Type B pancreatic cell (in vitro differentiated cells): ENCODE measurements around the gene PRR30. TPM values are rescaled to one million over a fixed set of nuclear protein-coding genes. Genes with fewer than 3 reads are reported as not detected.

Source experiments
- DNase-seq: peaks from one replicate; pipeline ENCODE4 v3.0.0; 2021; ENCODE audit warnings: mixed read lengths; ENCODE audit not compliant: unreplicated experiment; ENCODE audit errors: extremely low spot score
- H3K27ac Mint-ChIP-seq: 2 replicates; pipeline ENCODE4 v1.8.0; 2021; ENCODE audit warnings: mild to moderate bottlenecking, mixed read lengths
- H3K27me3 Mint-ChIP-seq: 2 replicates; pipeline ENCODE4 v1.8.0; 2021; ENCODE audit warnings: mixed read lengths
- H3K36me3 Mint-ChIP-seq: 2 replicates; pipeline ENCODE4 v1.8.0; 2021; ENCODE audit warnings: mixed read lengths
- H3K4me1 Mint-ChIP-seq: one replicate; pipeline ENCODE4 v1.8.0; 2021; ENCODE audit warnings: mixed read lengths; ENCODE audit not compliant: unreplicated experiment
- H3K4me3 Mint-ChIP-seq: 2 replicates; pipeline ENCODE4 v1.8.0; 2021; ENCODE audit warnings: mild to moderate bottlenecking, mixed read lengths
- H3K9me3 Mint-ChIP-seq: 2 replicates; pipeline ENCODE4 v1.8.0; 2021; ENCODE audit warnings: mixed read lengths
- total RNA-seq: library from RNA; stranded (reverse); gene quantifications from 2 replicates; pipeline ENCODE4 v1.2.1, GENCODE V29; 2021; ENCODE audit warnings: low replicate concordance
- TF ChIP-seq, protein P1 (sequence below): fragments of 200-600 bp; sonication (generic); conservative IDR thresholded peaks from 2 replicates; pipeline ENCODE4 v1.5.0; 2021; ENCODE audit warnings: antibody characterized with exemption, mild to moderate bottlenecking

The PRR30 gene
- total RNA-seq, 1 donor from 2014 or later = not detected

DNA sequence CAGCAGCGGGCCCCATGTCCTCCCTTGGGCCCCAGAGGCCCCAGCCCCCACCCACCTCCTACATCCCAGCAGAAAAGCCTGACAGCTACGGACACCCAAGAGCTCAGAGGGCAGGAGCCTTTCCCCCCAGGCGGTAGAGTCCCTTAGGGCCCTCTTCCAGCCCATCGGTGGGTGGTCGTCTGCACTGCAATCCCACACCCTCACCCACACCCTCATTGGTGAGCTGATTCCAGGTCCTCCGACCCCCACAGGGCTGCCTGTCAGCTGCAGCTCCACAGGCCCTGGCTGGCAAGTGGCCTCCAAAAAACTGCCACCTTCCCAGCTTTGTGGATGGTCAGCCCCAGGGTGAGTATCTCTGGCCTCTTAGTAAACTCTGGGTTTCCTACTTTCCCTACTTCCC lies 20.1 kb upstream of the PRR30 start:
- Mint-ChIP-seq H3K4me1 (no peaks in the 10 kb centered on the region), H3K27me3 (no peaks in the 10 kb centered on the region), H3K4me3 (no peak overlapping the region), H3K36me3 (no peaks in the 10 kb centered on the region), H3K9me3 (no peaks in the 10 kb centered on the region), H3K27ac (no peak overlapping the region)
- no peak for DNase-seq
- TF ChIP-seq, protein P1, sequence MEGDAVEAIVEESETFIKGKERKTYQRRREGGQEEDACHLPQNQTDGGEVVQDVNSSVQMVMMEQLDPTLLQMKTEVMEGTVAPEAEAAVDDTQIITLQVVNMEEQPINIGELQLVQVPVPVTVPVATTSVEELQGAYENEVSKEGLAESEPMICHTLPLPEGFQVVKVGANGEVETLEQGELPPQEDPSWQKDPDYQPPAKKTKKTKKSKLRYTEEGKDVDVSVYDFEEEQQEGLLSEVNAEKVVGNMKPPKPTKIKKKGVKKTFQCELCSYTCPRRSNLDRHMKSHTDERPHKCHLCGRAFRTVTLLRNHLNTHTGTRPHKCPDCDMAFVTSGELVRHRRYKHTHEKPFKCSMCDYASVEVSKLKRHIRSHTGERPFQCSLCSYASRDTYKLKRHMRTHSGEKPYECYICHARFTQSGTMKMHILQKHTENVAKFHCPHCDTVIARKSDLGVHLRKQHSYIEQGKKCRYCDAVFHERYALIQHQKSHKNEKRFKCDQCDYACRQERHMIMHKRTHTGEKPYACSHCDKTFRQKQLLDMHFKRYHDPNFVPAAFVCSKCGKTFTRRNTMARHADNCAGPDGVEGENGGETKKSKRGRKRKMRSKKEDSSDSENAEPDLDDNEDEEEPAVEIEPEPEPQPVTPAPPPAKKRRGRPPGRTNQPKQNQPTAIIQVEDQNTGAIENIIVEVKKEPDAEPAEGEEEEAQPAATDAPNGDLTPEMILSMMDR = no peak

DNA sequence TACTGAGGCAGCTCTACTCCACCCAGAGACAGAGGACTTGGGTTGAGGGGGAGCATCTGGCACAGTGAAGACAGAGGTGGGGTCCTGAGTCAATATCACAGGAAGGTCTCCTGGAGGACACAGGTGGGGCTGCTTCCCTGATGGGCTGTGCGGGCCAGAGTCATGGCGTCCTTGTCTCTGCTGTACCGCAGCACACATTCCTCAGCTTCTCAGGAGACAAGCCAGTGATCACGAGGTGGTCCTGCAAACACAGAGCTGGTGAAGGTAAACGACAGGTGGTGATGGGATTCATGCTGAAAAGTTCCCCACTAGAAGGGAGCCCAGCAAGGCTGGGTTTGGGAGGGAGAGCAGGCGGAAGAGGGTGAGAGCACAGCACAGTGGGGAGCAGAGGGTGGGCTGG lies 19.3 kb upstream of the PRR30 start:
- TF ChIP-seq, protein P1 = no peak
- Mint-ChIP-seq H3K9me3 (no peaks in the 10 kb centered on the region), H3K4me1 (no peaks in the 10 kb centered on the region), H3K27me3 (no peaks in the 10 kb centered on the region), H3K27ac (no peak overlapping the region), H3K4me3 (no peak overlapping the region), H3K36me3 (no peaks in the 10 kb centered on the region)
- DNase-seq = no peak

DNA sequence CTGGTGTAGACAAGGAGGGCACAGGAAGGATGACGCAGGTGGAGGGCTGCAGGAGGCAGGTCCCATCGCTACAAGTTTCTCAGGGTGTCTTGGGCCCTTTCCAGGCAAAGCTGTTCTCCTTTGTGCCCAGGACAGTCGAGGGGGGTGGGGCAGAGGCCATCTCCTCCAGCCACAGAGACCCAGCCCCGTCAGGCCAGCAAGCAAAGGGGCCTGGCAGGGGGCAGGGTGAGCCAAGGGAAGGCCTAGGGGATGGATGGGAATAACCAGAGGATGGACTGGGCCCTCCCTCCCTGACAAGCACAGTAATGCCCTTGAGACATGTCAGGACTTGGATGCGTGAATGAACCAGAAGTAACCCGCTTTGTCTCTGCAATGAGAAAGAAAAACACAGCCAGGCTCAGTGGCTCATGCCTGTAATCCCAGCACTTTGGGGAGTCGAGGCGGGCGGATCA lies 15.9 kb upstream of the PRR30 start:
- H3K27ac Mint-ChIP-seq = no peak overlapping the region
- H3K36me3 Mint-ChIP-seq = no peaks in the 10 kb centered on the region
- no peak overlapping the region for H3K4me3 Mint-ChIP-seq
- no peak for DNase-seq
- H3K9me3 Mint-ChIP-seq = no peaks in the 10 kb centered on the region
- no peaks in the 10 kb centered on the region for H3K27me3 Mint-ChIP-seq
- no peaks in the 10 kb centered on the region for H3K4me1 Mint-ChIP-seq
- TF ChIP-seq, protein P1 = no peak

DNA sequence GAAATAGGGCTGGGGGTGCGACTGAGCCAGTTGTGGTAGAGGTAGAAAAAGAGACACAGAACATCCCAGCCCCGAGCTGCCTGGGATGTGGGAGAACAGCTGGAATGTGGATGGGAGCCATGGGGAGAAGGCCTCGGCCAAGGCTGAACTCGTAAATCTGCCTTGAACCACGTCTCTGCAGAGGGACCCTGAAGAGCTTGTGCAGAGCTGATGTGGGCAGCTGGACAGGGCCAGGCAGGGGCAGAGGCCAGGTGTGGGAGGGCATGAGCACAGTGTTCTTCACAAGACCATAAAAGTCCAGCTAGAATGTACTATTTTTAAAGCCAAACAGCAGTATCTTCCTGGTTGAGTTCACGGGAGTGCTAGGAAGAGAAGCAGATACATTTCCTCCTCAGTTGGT lies 15.3 kb upstream of the PRR30 start:
- Mint-ChIP-seq H3K4me3 (no peak overlapping the region), H3K9me3 (no peaks in the 10 kb centered on the region), H3K36me3 (no peaks in the 10 kb centered on the region), H3K27me3 (no peaks in the 10 kb centered on the region), H3K4me1 (no peaks in the 10 kb centered on the region), H3K27ac (no peak overlapping the region)
- TF ChIP-seq, protein P1 = no peak
- DNase-seq = no peak

DNA sequence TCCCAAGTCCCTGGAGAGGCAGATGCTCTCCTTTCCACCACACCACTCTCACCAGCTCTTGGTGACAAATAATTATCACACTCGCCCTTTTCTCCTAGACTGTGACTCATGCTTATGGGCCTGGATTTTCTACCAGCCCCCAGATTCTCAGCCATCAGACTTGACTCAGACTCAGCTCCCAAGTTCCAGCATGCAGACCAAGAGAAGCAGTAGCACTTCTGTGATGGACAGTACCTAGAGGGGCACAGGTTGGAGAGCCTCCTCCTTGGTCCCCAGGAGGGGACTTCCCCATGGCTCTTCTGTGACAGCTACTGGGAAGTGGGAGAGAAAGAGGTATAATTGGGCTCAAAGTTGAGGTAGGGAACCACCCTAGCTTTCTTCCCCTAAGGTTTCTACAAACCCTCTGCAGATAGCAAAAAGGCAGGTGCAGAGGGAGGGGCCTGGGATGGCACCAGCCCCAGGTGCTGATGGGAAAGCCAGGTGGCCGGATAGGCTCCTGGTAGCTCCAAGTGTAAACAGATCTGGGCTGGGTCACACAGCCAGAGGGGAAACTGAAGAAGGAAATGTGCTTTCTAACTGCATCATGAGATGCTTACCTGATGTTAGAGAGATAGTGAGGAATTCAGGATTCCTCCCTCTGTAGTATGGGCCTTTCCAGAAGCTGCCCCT lies 13.7 kb upstream of the PRR30 start:
- Mint-ChIP-seq H3K27ac (no peak overlapping the region), H3K36me3 (no peaks in the 10 kb centered on the region), H3K4me1 (no peaks in the 10 kb centered on the region), H3K4me3 (no peak overlapping the region), H3K27me3 (peaks cover 4% of the 10 kb centered on the region), H3K9me3 (no peaks in the 10 kb centered on the region)
- DNase-seq = no peak
- TF ChIP-seq, protein P1 = no peak
